ENCODE results near the gene TRPV3.

- TF ChIP-seq, protein P1, sequence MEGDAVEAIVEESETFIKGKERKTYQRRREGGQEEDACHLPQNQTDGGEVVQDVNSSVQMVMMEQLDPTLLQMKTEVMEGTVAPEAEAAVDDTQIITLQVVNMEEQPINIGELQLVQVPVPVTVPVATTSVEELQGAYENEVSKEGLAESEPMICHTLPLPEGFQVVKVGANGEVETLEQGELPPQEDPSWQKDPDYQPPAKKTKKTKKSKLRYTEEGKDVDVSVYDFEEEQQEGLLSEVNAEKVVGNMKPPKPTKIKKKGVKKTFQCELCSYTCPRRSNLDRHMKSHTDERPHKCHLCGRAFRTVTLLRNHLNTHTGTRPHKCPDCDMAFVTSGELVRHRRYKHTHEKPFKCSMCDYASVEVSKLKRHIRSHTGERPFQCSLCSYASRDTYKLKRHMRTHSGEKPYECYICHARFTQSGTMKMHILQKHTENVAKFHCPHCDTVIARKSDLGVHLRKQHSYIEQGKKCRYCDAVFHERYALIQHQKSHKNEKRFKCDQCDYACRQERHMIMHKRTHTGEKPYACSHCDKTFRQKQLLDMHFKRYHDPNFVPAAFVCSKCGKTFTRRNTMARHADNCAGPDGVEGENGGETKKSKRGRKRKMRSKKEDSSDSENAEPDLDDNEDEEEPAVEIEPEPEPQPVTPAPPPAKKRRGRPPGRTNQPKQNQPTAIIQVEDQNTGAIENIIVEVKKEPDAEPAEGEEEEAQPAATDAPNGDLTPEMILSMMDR (IDR thresholded peaks at IDR 0.05; ENCODE audit: low read length): no peak
- TF ChIP-seq EZH2 (IDR thresholded peaks at IDR 0.05; ENCODE audit: borderline replicate concordance, low read length): no peak
These were observed 46.3 kb upstream of the TRPV3 start for GRCh38 chr17:3603870-3604259.
